ENCODE data around the gene LMO7.

- no peak for TF ChIP-seq CTCF (IDR thresholded peaks at IDR 0.05; ENCODE audit: low read length)
- TF ChIP-seq EZH2 (IDR thresholded peaks at IDR 0.05; ENCODE audit: borderline replicate concordance, low read length), result no peak
These were observed 161.6 kb downstream of the LMO7 start for GRCh38 chr13:75797719-75798118.
